Gastrocnemius medialis (tissue), 4 donors: ENCODE measurements around the gene TTLL7.

ENCODE experiments used
- POLR2A ChIP-seq, 2 donors: fragments of 450-650 bp; IDR thresholded peaks; one replicate each; pipeline ENCODE4 v1.6.1; 2017; ENCODE audit warnings: antibody characterized with exemption in 2 of 2, mild to moderate bottlenecking in 2 of 2, moderate library complexity in 2 of 2
- TF ChIP-seq, protein P1 (sequence below), 5 experiments: fragments of 450-650 bp in 3 of 5; fragments of 200-600 bp in 2 of 5; sonication (generic) in 2 of 5; IDR thresholded peaks in 4 of 5; conservative IDR thresholded peaks in 1 of 5; 1 replicate in 4 of 5; 2 replicates in 1 of 5; pipeline ENCODE4 v1.5.1; 2016 to 2019; ENCODE audit warnings: antibody characterized with exemption in 5 of 5, mild to moderate bottlenecking in 3 of 5, moderate library complexity in 3 of 5

DNA sequence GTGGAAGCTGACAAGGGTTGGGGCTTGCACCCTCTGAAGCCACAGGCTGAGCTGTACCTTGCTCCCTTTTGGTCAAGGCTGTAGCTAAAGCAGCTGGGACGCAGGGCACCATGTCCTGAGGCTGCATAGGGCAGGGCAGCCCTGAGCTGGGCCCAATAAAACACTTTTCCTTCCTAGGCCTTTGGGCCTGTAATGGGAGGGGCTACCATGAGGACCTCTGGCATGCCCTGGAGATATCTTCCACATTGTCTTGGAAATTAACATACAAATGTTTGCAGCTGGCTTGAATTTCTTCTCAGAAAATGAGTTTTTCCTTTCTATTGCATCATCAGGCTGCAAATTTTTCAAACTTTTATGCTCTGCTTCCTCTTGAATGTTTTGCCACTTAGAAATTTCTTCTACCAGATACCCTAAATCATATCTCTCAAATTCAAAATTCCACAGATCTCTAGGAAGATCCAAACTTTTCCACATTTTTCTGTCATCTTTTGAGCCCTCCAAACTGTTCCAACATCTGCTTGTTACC lies 32.9 kb upstream of the TTLL7 start:
- TF ChIP-seq, protein P1, sequence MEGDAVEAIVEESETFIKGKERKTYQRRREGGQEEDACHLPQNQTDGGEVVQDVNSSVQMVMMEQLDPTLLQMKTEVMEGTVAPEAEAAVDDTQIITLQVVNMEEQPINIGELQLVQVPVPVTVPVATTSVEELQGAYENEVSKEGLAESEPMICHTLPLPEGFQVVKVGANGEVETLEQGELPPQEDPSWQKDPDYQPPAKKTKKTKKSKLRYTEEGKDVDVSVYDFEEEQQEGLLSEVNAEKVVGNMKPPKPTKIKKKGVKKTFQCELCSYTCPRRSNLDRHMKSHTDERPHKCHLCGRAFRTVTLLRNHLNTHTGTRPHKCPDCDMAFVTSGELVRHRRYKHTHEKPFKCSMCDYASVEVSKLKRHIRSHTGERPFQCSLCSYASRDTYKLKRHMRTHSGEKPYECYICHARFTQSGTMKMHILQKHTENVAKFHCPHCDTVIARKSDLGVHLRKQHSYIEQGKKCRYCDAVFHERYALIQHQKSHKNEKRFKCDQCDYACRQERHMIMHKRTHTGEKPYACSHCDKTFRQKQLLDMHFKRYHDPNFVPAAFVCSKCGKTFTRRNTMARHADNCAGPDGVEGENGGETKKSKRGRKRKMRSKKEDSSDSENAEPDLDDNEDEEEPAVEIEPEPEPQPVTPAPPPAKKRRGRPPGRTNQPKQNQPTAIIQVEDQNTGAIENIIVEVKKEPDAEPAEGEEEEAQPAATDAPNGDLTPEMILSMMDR (IDR thresholded peaks at IDR 0.05 in 4 of 5, conservative IDR thresholded peaks at IDR 0.05 in 1 of 5), result no peak
- TF ChIP-seq POLR2A (IDR thresholded peaks at IDR 0.05), result no peak
